NCI-H748 (cell line): ENCODE results near the gene FGFBP1.
A peak's percentile ranks its signal among the peaks of the same experiment; 100 is the strongest.

Source experiments
- DNase-seq: peaks from one replicate; lab custom pipeline; 2025; ENCODE audit not compliant: unreplicated experiment; lab: John Stamatoyannopoulos, UW

FGFBP1 gene

DNA sequence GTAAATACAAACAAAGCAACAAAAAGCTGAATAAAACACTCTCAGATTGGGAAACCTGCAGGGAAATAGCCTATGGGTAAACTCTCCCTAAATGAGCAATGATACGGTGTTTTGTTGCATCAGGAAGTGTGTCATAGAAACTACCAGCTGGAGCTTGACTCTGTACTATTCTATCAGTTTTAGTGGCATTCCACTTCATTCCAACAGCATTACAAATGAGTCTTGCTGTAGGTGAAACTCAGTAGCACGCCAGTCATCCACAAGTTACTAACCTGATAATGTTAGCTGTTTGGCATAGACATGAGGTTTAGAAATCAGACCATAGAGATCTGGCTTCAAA is 24.9 kb downstream of the FGFBP1 start:
- no peak for DNase-seq

DNA sequence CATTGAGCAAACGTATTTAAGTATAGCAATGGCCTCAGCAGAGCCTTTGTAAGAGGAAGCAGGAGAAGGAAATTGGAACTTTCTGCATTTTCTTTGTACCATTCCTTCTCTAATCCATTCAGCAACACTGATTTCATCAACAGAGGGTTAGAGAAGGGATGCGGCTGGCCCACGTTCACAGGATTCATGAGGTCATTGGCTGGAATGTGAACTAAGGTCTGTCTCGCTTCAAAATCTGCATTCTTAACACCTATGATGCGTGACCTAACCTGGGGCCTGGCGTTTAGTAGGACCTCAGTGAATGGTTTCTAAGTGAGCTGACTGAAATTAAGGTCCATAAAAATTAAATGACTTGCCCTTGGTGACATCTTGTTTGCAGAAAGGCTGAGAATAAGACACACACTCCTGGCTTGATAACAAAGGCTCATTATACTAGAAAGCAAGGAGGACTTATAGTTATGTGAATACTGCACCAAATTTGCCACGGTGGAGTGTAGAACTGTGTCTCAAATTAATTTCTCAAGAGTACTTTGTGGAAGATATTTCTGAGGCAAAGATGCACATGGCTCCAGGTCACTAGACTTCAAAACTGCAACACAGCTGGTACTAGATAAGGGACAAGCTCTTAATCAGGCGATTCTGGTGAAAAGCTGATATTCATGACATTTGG is 25.4 kb downstream of the FGFBP1 start:
- DNase-seq: no peak

DNA sequence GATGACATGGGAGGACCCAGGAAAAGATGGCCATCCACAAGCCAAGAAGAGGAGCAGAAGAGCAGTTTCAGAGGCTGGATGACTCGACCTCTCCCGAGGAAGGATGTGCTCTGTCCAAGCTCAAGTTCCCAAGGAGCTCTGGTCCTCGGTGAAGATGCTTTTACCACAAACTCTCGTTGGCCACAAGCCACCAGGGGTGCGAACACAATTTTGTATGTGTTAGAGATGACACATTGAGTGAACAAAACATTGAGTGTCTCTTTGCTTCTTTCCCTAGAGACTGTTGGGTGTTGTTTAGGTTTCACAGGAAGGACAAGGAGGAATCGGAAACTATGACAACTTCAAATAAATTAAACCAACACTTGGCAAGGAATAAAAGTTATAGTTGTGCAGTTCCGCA is 26.3 kb downstream of the FGFBP1 start:
- DNase-seq: no peak

DNA sequence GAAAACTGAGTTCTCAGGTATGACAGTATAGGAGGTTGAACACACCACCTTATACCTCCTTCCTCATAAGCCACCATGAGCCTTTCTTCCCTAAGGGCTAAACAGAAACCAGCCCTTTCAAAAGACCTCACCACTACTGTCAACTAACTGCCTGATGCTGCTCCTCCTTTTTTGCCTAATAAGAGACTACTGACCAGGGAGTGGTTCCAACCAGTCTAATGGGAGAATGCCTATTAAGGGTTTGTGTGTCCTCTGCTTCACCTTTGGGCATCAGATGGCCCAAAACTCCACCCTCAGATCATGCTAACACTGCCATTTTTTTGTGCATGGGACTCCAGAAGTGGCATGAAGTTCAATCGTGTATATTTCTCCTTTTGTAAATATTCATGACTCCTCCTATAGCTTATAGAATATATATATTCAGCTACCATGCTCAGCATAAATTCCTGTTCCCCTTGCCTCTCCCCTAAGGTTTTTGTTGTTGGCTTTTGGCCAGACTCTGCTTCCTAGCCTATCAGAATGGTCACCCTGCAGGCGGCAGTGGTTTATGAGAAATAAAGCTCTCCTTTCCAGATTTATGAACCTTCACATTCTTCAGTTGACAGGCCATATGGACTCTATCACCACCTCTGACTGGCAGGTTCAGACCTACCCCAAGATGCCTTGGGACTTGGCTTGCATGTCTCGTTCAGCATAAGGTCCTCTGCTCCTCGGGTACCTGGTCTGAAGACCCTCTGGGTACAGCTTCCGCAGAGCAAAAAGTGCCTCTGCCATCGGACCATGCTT is 28.2 kb downstream of the FGFBP1 start:
- no peak for DNase-seq

GRCh38 chr4:15907430-15907829 is 31.1 kb downstream of the FGFBP1 start:
- DNase-seq: no peak

DNA sequence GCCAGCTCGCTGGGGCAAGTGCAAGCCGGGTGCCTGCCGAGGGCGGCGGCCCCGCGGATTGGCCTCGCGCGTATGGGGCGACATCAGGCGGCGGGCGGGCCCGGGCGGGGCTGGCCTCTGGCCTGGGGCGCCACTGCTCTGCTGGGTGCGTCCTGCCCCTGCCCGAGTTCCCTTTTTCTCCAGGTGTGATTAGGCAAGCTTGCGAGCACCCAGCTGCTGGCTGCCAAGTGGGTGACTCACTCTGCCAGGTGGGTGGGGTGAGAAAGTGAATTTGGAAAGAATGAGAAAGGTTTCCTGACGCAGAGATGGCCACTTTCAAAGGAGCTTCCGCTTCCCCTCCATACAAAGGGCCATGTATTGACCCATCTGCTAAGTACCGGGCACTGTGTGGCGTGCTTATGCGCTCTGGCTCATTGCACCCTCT is 32.5 kb downstream of the FGFBP1 start:
- peak; percentile 76 for DNase-seq

DNA sequence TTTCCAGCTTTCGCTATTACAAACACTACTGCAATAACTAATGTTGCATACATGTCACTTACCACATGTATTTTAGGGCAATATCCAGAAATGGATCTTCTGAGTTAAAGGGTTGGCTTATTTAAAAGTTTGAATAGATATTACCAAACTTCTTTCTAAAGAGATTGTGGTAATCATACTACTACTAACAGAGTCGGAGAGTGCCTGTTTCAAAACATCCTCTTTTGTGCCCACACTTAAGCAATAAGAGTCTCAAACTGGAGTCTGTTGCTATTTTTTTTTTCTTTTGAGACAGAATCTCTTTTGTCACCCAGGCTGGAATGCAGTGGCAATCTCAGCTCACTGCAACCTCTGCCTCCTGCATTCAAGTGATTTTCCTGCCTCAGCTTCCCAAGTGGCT is 35.8 kb downstream of the FGFBP1 start:
- DNase-seq: no peak

GRCh38 chr4:15901998-15902397 is 36.5 kb downstream of the FGFBP1 start:
- DNase-seq: no peak

DNA sequence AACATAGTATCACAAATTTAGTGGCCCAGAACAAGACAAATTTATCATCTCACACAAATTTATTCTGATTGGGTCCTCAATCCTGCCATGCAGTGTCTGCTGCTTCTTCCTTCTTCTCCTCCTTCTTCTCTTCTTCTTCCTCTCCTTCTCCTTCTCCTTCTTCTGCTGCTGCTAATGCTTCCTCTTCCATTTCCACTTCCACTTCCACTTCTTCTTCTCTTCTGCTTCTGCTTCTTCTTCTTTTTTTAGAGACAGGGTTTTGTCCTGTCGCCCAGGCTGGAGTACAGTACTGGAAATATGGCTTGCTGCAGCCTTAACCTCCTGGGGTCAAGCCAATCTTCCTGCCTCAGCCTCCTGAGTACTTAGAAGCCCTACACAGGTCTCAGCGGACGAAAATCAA is 37.5 kb downstream of the FGFBP1 start:
- no peak for DNase-seq

GRCh38 chr4:15899511-15899910 is 39.0 kb downstream of the FGFBP1 start:
- DNase-seq: no peak

GRCh38 chr4:15898902-15899301 is 39.6 kb downstream of the FGFBP1 start:
- DNase-seq: no peak

DNA sequence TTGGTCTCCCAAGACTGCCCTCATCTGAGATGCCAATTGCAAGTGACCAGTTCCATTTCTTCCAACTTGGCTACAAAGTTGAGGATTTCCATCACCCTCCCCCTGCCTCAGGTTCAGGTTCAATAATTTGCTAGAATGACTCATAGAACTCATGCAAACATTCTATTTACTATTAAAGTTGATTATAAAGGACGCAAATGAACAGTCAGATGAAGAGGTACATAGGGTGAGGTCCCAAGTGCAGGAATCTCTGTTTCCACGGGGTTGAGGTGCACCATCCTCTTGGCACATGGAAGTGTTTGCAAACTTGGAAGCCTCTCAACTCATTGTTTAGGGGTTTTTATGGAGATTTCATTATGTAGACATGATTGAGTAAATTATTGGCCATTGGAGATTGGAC is 41.0 kb downstream of the FGFBP1 start:
- DNase-seq: no peak

DNA sequence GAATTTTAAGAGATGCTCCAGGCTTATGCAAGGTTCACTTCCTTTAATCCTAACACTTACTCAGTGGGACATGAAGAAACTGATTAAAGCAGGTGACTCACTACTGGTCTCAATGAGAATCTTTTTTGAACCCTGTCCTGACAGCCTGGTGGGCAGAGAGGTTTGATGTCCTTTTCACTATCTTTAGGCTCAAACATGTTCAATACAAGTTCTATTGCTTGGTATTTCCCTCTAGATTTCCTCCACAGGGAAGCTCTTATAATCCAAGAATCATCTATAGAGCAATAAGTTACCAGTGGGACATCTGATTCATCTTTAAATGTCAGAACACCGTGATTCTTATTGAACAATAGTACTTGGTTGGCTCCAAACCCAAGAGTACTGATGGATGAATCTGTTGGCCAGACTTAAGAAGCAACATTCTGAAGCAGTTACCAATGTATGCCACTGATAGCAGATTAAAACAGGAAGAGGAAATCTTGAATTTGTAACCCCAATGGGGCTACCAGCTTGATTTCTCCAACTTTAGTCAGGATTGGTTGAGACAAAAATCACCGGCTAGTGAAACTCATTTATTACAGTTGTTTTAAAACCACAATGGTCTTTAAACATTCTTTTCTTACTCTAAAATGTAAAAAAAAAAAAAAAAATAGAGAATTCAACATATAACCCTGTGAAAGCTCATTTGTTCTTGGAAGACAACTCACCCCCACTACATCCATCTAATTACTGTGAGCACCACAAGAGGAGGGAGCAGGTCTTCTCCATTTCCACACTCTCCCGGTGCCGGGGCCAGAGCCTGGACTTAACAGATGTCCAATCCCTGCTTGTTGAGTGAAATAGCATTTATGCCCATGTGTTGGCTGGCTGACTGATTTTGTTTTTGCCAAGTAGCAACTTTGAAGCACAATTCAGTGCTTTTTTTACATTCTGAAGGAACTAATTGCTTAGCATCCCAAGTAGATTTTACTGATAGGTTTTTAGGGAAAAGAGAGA is 43.3 kb downstream of the FGFBP1 start:
- no peak for DNase-seq

- DNase-seq: no peak
Observed at GRCh38 chr4:15894393-15894792, 44.1 kb downstream of the FGFBP1 start.

GRCh38 chr4:15893962-15894361 is 44.6 kb downstream of the FGFBP1 start:
- DNase-seq: no peak

- no peak for DNase-seq
Observed at GRCh38 chr4:15891312-15891711, 47.2 kb downstream of the FGFBP1 start.

DNA sequence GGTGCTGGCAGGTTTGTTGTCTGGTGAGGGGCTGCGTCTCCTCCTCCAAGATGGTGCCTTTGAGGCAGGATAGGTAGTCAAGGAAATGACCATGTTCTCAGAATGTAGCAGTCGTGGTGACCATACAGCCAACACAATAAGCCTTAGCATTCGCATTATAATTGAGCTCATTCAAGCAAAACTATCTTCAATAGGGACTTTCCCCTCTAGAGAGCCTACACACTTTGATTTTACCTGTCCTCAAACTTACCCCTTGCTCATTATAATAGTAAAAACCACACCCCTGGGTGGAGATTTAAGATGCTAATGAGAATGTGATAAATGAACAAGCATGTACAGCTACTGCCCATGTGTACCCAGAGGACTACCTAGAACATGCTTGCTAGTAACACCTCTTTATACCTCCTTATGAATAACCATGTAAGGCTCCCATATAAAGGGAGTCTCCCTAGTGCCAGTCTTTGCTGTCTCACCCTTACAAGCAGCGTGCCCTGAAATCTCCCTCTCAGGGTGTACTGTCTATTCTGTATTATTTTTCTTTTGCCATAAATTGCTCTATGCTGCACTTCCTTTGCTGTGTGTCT is 48.2 kb downstream of the FGFBP1 start:
- no peak for DNase-seq

DNA sequence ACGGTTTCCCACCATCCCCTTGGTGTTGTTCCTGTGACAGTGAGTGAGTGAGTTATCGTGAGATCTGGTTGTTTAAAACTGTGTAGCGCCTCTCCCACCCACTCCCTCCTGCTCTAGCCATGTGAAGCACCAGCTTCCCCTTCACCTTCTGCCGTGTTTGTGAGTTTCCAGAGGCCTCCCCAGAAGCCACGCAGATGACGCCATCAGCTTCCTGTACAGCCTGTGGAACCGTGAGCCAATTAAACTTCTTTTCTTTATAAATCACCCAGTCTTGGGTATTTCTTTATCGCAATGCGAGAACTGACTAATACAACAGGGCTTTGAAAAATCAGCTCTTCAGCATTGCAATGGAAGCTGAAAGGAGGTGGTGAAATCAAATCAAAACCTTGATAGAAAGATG is 50.0 kb downstream of the FGFBP1 start:
- DNase-seq: no peak
